ENCODE results near the gene BTBD16.

GRCh38 chr10:122342293-122343134, 71.4 kb downstream of the BTBD16 start:
- TF ChIP-seq POLR2A (IDR thresholded peaks at IDR 0.05): no peak
- TF ChIP-seq CTCF (IDR thresholded peaks at IDR 0.05): peak; percentile 67 to 85 (median 74)

Data from tibial nerve (tissue), 3 donors.